SK-N-SH (cell line): ENCODE results near the gene TPH2. TPM values are rescaled to one million over a fixed set of nuclear protein-coding genes. Genes with fewer than 3 reads are reported as not detected.

Experiments used
- CTCF ChIA-PET: fragments of 300-600, 350-600 bp; formaldehyde crosslinking; extraction: SDS; loops from one replicate; lab custom pipeline; 2021; lab: Yijun Ruan, JAX
- POLR2A ChIA-PET: fragments of 350-600 bp; sonication (Branson Sonifier 250); formaldehyde crosslinking; extraction: SDS; loops from one replicate; lab custom pipeline; 2020; ENCODE audit warnings: antibody characterized with exemption, inconsistent platforms; lab: Yijun Ruan, JAX
- DNase-seq: peaks from one replicate; pipeline ENCODE4 v3.0.0; 2012
- H2AFZ ChIP-seq: fragments of 200-600 bp; sonication (generic); 2 replicates; pipeline ENCODE4 v1.8.1; 2016; ENCODE audit warnings: antibody characterized with exemption, mild to moderate bottlenecking, low read depth
- H3F3A ChIP-seq: fragments of 200-600 bp; sonication (generic); replicated peaks from 2 replicates; pipeline ENCODE3; 2016; ENCODE audit warnings: antibody characterized with exemption, mild to moderate bottlenecking; ENCODE audit not compliant: insufficient read depth
- H3K27ac ChIP-seq, 2 experiments: fragments of 200-500 bp in 1 of 2; fragments of 200-600 bp in 1 of 2; sonication (Bioruptor generic) in 1 of 2; sonication (generic), shearing (Covaris generic) in 1 of 2; 2 replicates each; pipeline versions ENCODE4 v1.5.1 to v1.6.1; 2014 to 2016; ENCODE audit warnings: low read depth in 2 of 2, inconsistent platforms in 1 of 2, low read length in 1 of 2, mild to moderate bottlenecking in 1 of 2, mixed read lengths in 1 of 2
- H3K27me3 ChIP-seq: fragments of 200-600 bp; sonication (generic), shearing (Covaris generic); 2 replicates; pipeline ENCODE4 v1.6.1; 2016; ENCODE audit warnings: mixed run types; ENCODE audit not compliant: insufficient read depth
- H3K36me3 ChIP-seq, 2 experiments: fragments of 200-500 bp in 1 of 2; fragments of 200-600 bp in 1 of 2; sonication (Bioruptor generic) in 1 of 2; sonication (generic) in 1 of 2; replicated peaks in 1 of 2; 2 replicates each; pipeline versions ENCODE3 to v1.5.1; 2014 to 2016; ENCODE audit warnings: low read length in 1 of 2, mild to moderate bottlenecking in 1 of 2; ENCODE audit not compliant: insufficient read depth in 2 of 2, control insufficient read depth in 1 of 2
- H3K4me1 ChIP-seq, 2 experiments: fragments of 200-500 bp in 1 of 2; fragments of 200-600 bp in 1 of 2; sonication (Bioruptor generic) in 1 of 2; sonication (generic), shearing (Covaris generic) in 1 of 2; 2 replicates each; pipeline versions ENCODE4 v1.5.1 to v1.6.1; 2014 to 2016; ENCODE audit warnings: low read depth in 1 of 2, low read length in 1 of 2, mixed run types in 1 of 2; ENCODE audit not compliant: insufficient read depth in 2 of 2, control insufficient read depth in 1 of 2
- H3K4me2 ChIP-seq: fragments of 200-600 bp; sonication (generic), shearing (Covaris generic); 2 replicates; pipeline ENCODE4 v1.6.1; 2017; ENCODE audit warnings: mixed run types
- H3K4me3 ChIP-seq, 2 experiments: fragments of 200-500 bp in 1 of 2; fragments of 200-600 bp in 1 of 2; sonication (Bioruptor generic) in 1 of 2; sonication (generic), shearing (Covaris generic) in 1 of 2; 2 replicates each; pipeline versions ENCODE4 v1.5.1 to v1.8.1; 2014 to 2016; ENCODE audit warnings: low read depth in 2 of 2, inconsistent platforms in 1 of 2, low read length in 1 of 2, mild to moderate bottlenecking in 1 of 2, mixed read lengths in 1 of 2, moderate library complexity in 1 of 2
- H3K79me2 ChIP-seq: fragments of 200-600 bp; sonication (generic); 2 replicates; pipeline ENCODE4 v1.8.1; 2017; ENCODE audit warnings: mild to moderate bottlenecking; ENCODE audit not compliant: insufficient read depth
- H3K9ac ChIP-seq: fragments of 200-600 bp; sonication (generic); 2 replicates; pipeline ENCODE4 v1.6.1; 2017; ENCODE audit warnings: mixed run types
- H3K9me2 ChIP-seq: fragments of 200-600 bp; sonication (generic); 2 replicates; pipeline ENCODE4 v1.6.1; 2017; ENCODE audit warnings: mixed run types
- H3K9me3 ChIP-seq: fragments of 200-600 bp; sonication (generic); 2 replicates; pipeline ENCODE4 v1.6.1; 2017; ENCODE audit warnings: mixed run types, mild to moderate bottlenecking, moderate library complexity
- H4K20me1 ChIP-seq: fragments of 200-600 bp; sonication (generic); 2 replicates; pipeline ENCODE4 v1.6.1; 2017; ENCODE audit warnings: mild to moderate bottlenecking, mixed run types; ENCODE audit not compliant: insufficient read depth
- FOSL2 ChIP-seq: IDR thresholded peaks from 2 replicates; pipeline ENCODE4 v1.4.0; 2012; ENCODE audit warnings: low read depth, mild to moderate bottlenecking, moderate library complexity, borderline replicate concordance
- FOXM1 ChIP-seq: IDR thresholded peaks from 2 replicates; pipeline ENCODE4 v1.4.0; 2012; ENCODE audit warnings: low read depth, mild to moderate bottlenecking
- GATA2 ChIP-seq: sonication (generic); formaldehyde crosslinking; IDR thresholded peaks from 2 replicates; pipeline ENCODE4 v1.5.0; 2020; ENCODE audit warnings: mild to moderate bottlenecking, missing genetic modification reagents
- SIN3A ChIP-seq: IDR thresholded peaks from 2 replicates; pipeline ENCODE4 v1.6.1; 2012; ENCODE audit warnings: low read depth, mild to moderate bottlenecking, low read length, moderate library complexity, borderline replicate concordance
- TAF1 ChIP-seq: IDR thresholded peaks from 2 replicates; pipeline ENCODE4 v1.6.1; 2012; ENCODE audit warnings: low read depth, mild to moderate bottlenecking, low read length, moderate library complexity, borderline replicate concordance
- YY1 ChIP-seq: IDR thresholded peaks from 2 replicates; pipeline ENCODE4 v1.4.0; 2012; ENCODE audit warnings: low read depth, mild to moderate bottlenecking
- WGBS: methylation state at CpG from one replicate; pipeline ENCODE4 v1.1.6; 2017; ENCODE audit warnings: low lambda C conversion rate; 5-methylcytosine and 5-hydroxymethylcytosine counted together
- polyA plus RNA-seq, 3 experiments: library from polyadenylated mRNA; depleted of rRNA; stranded (reverse); fragments of >200 nt; gene quantifications; 2 replicates each; pipeline ENCODE4 v1.2.3, GENCODE V29; 2012
- TF ChIP-seq, protein P1 (sequence below): IDR thresholded peaks from 2 replicates; pipeline ENCODE4 v1.4.0; 2012; ENCODE audit warnings: low read depth, borderline replicate concordance
- TF ChIP-seq, protein P2 (sequence below): IDR thresholded peaks from 2 replicates; pipeline ENCODE4 v1.4.0; 2012; ENCODE audit warnings: low read depth
- TF ChIP-seq, protein P3 (sequence below): fragments of 200-600 bp; sonication (generic); IDR thresholded peaks from 2 replicates; pipeline ENCODE4 v1.6.1; 2017; ENCODE audit warnings: antibody characterized with exemption, mild to moderate bottlenecking, moderate library complexity
- TF ChIP-seq, protein P4 (sequence below): fragments of 150-350 bp; IDR thresholded peaks from 2 replicates; pipeline ENCODE4 v1.6.1; 2016; ENCODE audit warnings: mild to moderate bottlenecking, low read depth, low read length

Gene TPH2
- polyA plus RNA-seq, 1 of the 3 experiments (the other 2 are of a cell fraction): not detected

DNA sequence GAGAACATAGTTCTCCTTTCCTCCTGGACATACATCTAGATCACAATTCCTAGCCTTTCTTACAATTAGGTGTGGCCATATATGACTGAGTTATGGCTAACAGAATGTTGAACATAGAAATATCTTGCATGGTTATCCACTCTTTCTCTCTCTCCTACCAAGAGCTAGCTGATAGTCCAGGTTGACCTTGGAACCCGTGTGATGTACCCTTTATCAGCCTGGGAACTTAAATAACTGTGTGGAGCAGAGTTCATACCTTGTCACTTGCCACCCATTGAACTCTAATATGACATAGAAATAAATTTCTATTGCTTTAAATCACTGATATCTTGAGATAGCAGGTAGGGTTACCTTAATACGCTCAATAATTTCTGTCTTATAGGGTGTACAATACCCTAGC, 115.9 kb downstream of the TPH2 start:
- H4K20me1 ChIP-seq: no peaks in the 10 kb centered on the region
- TF ChIP-seq SIN3A: no peak
- TF ChIP-seq, protein P1, sequence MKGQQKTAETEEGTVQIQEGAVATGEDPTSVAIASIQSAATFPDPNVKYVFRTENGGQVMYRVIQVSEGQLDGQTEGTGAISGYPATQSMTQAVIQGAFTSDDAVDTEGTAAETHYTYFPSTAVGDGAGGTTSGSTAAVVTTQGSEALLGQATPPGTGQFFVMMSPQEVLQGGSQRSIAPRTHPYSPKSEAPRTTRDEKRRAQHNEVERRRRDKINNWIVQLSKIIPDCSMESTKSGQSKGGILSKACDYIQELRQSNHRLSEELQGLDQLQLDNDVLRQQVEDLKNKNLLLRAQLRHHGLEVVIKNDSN: no peak
- TF ChIP-seq, protein P2, sequence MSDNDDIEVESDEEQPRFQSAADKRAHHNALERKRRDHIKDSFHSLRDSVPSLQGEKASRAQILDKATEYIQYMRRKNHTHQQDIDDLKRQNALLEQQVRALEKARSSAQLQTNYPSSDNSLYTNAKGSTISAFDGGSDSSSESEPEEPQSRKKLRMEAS: no peak
- no peak for TF ChIP-seq FOXM1
- TF ChIP-seq GATA2 (CRISPR knock-in tag): no peak
- DNase-seq: no peak
- H3F3A ChIP-seq: no peaks in the 10 kb centered on the region
- H3K27me3 ChIP-seq: no peaks in the 10 kb centered on the region
- no peaks in the 10 kb centered on the region for H3K9me3 ChIP-seq
- H3K9me2 ChIP-seq: no peaks in the 10 kb centered on the region
- no peak overlapping the region for H3K4me2 ChIP-seq
- CTCF ChIA-PET: interaction anchor here (1.6 kb wide), 1 partner anchor 8 kb away, joined by 4 read pairs; no protein-coding TSS in a partner anchor
- H3K4me1 ChIP-seq: no peaks in the 10 kb centered on the region; a peak in 1 of 4 replicates
- no peak overlapping the region for H3K4me3 ChIP-seq
- H3K9ac ChIP-seq: no peak overlapping the region
- 10% methylated on average over 2 of the region's 2 CpGs for WGBS
- no peaks in the 10 kb centered on the region for H3K36me3 ChIP-seq
- no peak overlapping the region for H3K27ac ChIP-seq
- POLR2A ChIA-PET: no interaction called here
- no peak overlapping the region for H2AFZ ChIP-seq
- H3K79me2 ChIP-seq: no peaks in the 10 kb centered on the region

DNA sequence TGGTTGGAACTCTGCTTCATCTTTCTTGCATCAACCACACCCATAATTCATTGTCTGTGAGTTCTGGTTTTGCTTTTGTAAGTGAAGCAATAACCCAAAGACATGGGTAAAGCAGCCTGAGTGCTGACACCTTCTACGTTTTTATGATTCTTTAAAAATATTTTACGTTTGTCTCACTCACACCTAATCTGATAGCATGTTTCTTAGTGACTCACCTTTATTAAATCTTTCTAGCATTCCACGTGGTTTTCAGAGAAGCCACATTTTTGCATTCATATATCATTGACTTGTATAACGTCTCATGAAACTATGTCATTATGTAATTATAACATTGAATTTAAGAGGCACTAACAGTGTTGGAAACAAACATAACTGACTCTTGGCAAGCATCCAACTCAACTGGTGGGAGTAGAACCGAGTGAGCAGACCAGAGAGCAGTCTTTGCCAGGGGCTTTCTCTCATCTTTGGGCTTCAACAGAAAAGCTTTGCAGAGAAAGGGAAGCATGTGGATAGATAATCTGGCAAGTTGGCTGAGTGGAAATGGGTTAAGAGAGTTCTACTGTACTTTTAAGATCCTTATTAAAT, 118.8 kb downstream of the TPH2 start:
- 1% methylated on average over 5 of the region's 5 CpGs for WGBS

More for the DNA sequence above, 118.8 kb downstream of the TPH2 start:
- Histone ChIP-seq H3K4me1 (no peaks in the 10 kb centered on the region; a peak in 1 of 4 replicates), H3K9me2 (no peaks in the 10 kb centered on the region), H4K20me1 (no peaks in the 10 kb centered on the region), H3K9ac (no peak overlapping the region), H3K27ac (no peak overlapping the region), H3K27me3 (no peaks in the 10 kb centered on the region), H3K9me3 (no peaks in the 10 kb centered on the region), H2AFZ (no peak overlapping the region), H3K36me3 (no peaks in the 10 kb centered on the region), H3K4me2 (no peak overlapping the region), H3K79me2 (no peaks in the 10 kb centered on the region), H3K4me3 (no peak overlapping the region), H3F3A (no peaks in the 10 kb centered on the region)
- TF ChIP-seq FOXM1 (no peak), FOSL2 (no peak), YY1 (no peak), TAF1 (no peak)
- TF ChIP-seq, protein P3, sequence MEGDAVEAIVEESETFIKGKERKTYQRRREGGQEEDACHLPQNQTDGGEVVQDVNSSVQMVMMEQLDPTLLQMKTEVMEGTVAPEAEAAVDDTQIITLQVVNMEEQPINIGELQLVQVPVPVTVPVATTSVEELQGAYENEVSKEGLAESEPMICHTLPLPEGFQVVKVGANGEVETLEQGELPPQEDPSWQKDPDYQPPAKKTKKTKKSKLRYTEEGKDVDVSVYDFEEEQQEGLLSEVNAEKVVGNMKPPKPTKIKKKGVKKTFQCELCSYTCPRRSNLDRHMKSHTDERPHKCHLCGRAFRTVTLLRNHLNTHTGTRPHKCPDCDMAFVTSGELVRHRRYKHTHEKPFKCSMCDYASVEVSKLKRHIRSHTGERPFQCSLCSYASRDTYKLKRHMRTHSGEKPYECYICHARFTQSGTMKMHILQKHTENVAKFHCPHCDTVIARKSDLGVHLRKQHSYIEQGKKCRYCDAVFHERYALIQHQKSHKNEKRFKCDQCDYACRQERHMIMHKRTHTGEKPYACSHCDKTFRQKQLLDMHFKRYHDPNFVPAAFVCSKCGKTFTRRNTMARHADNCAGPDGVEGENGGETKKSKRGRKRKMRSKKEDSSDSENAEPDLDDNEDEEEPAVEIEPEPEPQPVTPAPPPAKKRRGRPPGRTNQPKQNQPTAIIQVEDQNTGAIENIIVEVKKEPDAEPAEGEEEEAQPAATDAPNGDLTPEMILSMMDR: no peak
- TF ChIP-seq, protein P4, sequence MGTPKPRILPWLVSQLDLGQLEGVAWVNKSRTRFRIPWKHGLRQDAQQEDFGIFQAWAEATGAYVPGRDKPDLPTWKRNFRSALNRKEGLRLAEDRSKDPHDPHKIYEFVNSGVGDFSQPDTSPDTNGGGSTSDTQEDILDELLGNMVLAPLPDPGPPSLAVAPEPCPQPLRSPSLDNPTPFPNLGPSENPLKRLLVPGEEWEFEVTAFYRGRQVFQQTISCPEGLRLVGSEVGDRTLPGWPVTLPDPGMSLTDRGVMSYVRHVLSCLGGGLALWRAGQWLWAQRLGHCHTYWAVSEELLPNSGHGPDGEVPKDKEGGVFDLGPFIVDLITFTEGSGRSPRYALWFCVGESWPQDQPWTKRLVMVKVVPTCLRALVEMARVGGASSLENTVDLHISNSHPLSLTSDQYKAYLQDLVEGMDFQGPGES: no peak
- POLR2A ChIA-PET: no interaction called here
- CTCF ChIA-PET: no interaction called here
- DNase-seq: no peak
